ENCODE measurements around the gene HAVCR1.
A peak's percentile ranks its signal among the peaks of the same experiment; 100 is the strongest.
"Not testable (repeated sequence)": the region's sequence is repeated elsewhere in the genome, so short reads cannot be mapped to it uniquely, and the experiment has no call there.

The HAVCR1 gene

GRCh38 chr5:157029457-157029856, 29.5 kb downstream of the HAVCR1 start:
- H2AFZ ChIP-seq (ENCODE audit: low read depth) = no peak overlapping the region

DNA sequence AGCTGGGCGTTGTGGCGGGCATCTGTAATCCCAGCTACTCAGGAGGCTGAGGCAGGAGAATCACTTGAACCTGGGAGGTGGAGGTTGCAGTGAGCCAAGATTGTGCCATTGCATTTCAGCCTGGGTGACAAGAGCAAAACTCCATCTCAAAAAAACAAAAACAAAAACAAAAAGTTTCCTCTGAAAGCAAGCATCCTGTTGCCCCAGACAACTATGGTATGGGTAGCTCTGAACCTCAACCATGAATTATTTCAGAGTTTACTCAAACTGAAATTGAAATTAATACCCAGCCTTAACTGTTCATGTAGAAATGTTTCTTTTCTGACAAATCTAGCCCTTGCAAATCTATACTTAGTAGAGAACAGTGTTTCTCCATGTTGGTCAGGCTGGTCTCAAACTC, 31.3 kb downstream of the HAVCR1 start:
- H2AFZ ChIP-seq (ENCODE audit: low read depth); H3K4me2 ChIP-seq; H3K79me2 ChIP-seq (ENCODE audit: insufficient read depth, low read depth); H3K27ac ChIP-seq; H3K36me3 ChIP-seq (ENCODE audit: insufficient read depth); H3K9ac ChIP-seq; H4K20me1 ChIP-seq (ENCODE audit: insufficient read depth); H3K27me3 ChIP-seq (ENCODE audit: insufficient read depth, low read depth); H3K4me3 ChIP-seq (IDR thresholded peaks at IDR 0.05; ENCODE audit: insufficient read depth, low read depth, low read length): not testable (repeated sequence)
- H3K4me1 ChIP-seq (ENCODE audit: low read depth, poor library complexity, severe bottlenecking) = peaks cover 17% of the 10 kb centered on the region

More at GRCh38 chr5:157029457-157029856, 29.5 kb downstream of the HAVCR1 start:
- peaks cover 17% of the 10 kb centered on the region for H3K4me1 ChIP-seq (ENCODE audit: low read depth, poor library complexity, severe bottlenecking)
- TF ChIP-seq, protein P1, sequence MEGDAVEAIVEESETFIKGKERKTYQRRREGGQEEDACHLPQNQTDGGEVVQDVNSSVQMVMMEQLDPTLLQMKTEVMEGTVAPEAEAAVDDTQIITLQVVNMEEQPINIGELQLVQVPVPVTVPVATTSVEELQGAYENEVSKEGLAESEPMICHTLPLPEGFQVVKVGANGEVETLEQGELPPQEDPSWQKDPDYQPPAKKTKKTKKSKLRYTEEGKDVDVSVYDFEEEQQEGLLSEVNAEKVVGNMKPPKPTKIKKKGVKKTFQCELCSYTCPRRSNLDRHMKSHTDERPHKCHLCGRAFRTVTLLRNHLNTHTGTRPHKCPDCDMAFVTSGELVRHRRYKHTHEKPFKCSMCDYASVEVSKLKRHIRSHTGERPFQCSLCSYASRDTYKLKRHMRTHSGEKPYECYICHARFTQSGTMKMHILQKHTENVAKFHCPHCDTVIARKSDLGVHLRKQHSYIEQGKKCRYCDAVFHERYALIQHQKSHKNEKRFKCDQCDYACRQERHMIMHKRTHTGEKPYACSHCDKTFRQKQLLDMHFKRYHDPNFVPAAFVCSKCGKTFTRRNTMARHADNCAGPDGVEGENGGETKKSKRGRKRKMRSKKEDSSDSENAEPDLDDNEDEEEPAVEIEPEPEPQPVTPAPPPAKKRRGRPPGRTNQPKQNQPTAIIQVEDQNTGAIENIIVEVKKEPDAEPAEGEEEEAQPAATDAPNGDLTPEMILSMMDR (conservative IDR thresholded peaks at IDR 0.05; ENCODE audit: low read depth, low read length) = no peak
- H4K20me1 ChIP-seq (ENCODE audit: insufficient read depth) = no peaks in the 10 kb centered on the region
- H3K9ac ChIP-seq = no peak overlapping the region
- H3K79me2 ChIP-seq (ENCODE audit: insufficient read depth, low read depth) = no peaks in the 10 kb centered on the region
- H3K36me3 ChIP-seq (ENCODE audit: insufficient read depth) = no peaks in the 10 kb centered on the region
- H3K4me2 ChIP-seq = no peak overlapping the region
- no peak overlapping the region for H3K4me3 ChIP-seq (IDR thresholded peaks at IDR 0.05; ENCODE audit: insufficient read depth, low read depth, low read length)
- no peak overlapping the region for H3K27ac ChIP-seq
- no peaks in the 10 kb centered on the region for H3K27me3 ChIP-seq (ENCODE audit: insufficient read depth, low read depth)

GRCh38 chr5:157026789-157027424, 32.0 kb downstream of the HAVCR1 start:
- Histone ChIP-seq H3K4me2 (no peak overlapping the region), H4K20me1 (ENCODE audit: insufficient read depth) (no peaks in the 10 kb centered on the region), H3K4me1 (ENCODE audit: low read depth, poor library complexity, severe bottlenecking) (peaks cover 17% of the 10 kb centered on the region), H3K36me3 (ENCODE audit: insufficient read depth) (no peaks in the 10 kb centered on the region), H3K27ac (no peak overlapping the region), H3K27me3 (ENCODE audit: insufficient read depth, low read depth) (no peaks in the 10 kb centered on the region), H2AFZ (ENCODE audit: low read depth) (no peak overlapping the region), H3K79me2 (ENCODE audit: insufficient read depth, low read depth) (no peaks in the 10 kb centered on the region), H3K4me3 (IDR thresholded peaks at IDR 0.05; ENCODE audit: insufficient read depth, low read depth, low read length) (no peak overlapping the region), H3K9ac (no peak overlapping the region)
- TF ChIP-seq, protein P1 (conservative IDR thresholded peaks at IDR 0.05; ENCODE audit: low read depth, low read length) = peak; percentile 73

DNA sequence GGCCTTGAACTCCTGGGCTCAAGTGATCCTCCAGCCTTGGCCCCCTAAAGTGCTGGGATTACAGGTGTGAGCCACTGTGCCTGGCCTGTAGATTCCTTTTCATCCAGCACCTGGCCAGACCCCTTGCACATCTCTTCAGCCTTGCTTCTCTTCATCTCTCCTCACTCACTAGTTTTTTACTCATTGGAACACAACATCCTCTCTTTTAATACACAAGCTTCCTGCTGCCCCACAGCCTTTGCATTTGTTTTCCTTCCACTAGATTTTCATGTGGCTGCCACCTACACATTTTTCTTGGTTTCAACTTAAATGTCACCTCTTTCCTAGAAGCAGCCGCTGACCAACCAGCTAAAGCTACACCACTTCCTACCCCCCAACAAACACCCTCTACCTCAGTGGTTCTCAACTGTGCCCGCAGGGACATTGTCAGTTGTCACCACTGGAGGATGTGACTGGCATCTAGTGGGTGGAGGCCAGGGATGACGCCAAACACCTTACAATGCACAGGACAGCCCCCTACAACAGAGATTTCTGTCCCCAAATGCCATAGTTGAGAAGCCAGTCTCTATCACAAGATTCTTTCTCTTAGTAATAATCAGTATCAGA, 33.7 kb downstream of the HAVCR1 start:
- no peak overlapping the region for H2AFZ ChIP-seq (ENCODE audit: low read depth)
- no peaks in the 10 kb centered on the region for H4K20me1 ChIP-seq (ENCODE audit: insufficient read depth)
- no peak overlapping the region for H3K9ac ChIP-seq
- peaks cover 17% of the 10 kb centered on the region for H3K4me1 ChIP-seq (ENCODE audit: low read depth, poor library complexity, severe bottlenecking)
- H3K4me2 ChIP-seq = no peak overlapping the region
- TF ChIP-seq, protein P1 (conservative IDR thresholded peaks at IDR 0.05; ENCODE audit: low read depth, low read length) = no peak
- H3K27ac ChIP-seq = no peak overlapping the region
- H3K27me3 ChIP-seq (ENCODE audit: insufficient read depth, low read depth) = no peaks in the 10 kb centered on the region
- no peak overlapping the region for H3K4me3 ChIP-seq (IDR thresholded peaks at IDR 0.05; ENCODE audit: insufficient read depth, low read depth, low read length)
- no peaks in the 10 kb centered on the region for H3K79me2 ChIP-seq (ENCODE audit: insufficient read depth, low read depth)
- H3K36me3 ChIP-seq (ENCODE audit: insufficient read depth) = no peaks in the 10 kb centered on the region
